ENCODE results near the gene SPAG6.
"Not testable (repeated sequence)": the region's sequence is repeated elsewhere in the genome, so short reads cannot be mapped to it uniquely, and the experiment has no call there.

SPAG6 gene

GRCh38 chr10:22345301-22346095, at the start of gene SPAG6:
Gene SPAG6, plus strand, starts transcription at chr10:22345496. Its CDS starts 116 bp downstream, at chr10:22345612.
- no peak for DNase-seq

- no peak for DNase-seq
These were observed 44.1 kb upstream of the SPAG6 start for GRCh38 chr10:22301193-22301592.

GRCh38 chr10:22303461-22303860, 41.8 kb upstream of the SPAG6 start:
- no peak for DNase-seq

GRCh38 chr10:22305721-22306120, 39.6 kb upstream of the SPAG6 start:
- no peak for DNase-seq

- DNase-seq: no peak
These were observed 36.9 kb upstream of the SPAG6 start for GRCh38 chr10:22308390-22308789.

GRCh38 chr10:22309180-22310000, 35.9 kb upstream of the SPAG6 start:
- no peak for DNase-seq

- not testable (repeated sequence) for DNase-seq
These were observed 35.3 kb upstream of the SPAG6 start for GRCh38 chr10:22310012-22310411.

GRCh38 chr10:22310928-22311327, 34.4 kb upstream of the SPAG6 start:
- DNase-seq: no peak

- DNase-seq: peak; percentile 30 to 46
These were observed 30.4 kb upstream of the SPAG6 start for GRCh38 chr10:22314852-22315251.

GRCh38 chr10:22315455-22316285, 29.6 kb upstream of the SPAG6 start:
- DNase-seq: no peak

- peak; percentile 26 to 70 for DNase-seq
These were observed 28.8 kb upstream of the SPAG6 start, which contains the start of gene COMMD3 for GRCh38 chr10:22316286-22317075. Gene COMMD3, plus strand, starts transcription at chr10:22316388. Its CDS starts 30 bp downstream, at chr10:22316418.

GRCh38 chr10:22317076-22317370, 28.3 kb upstream of the SPAG6 start:
- DNase-seq: no peak

GRCh38 chr10:22317771-22318565, 27.3 kb upstream of the SPAG6 start:
- DNase-seq: no peak

- DNase-seq: no peak
These were observed 26.5 kb upstream of the SPAG6 start for GRCh38 chr10:22318772-22319171.

GRCh38 chr10:22319547-22319979, 25.7 kb upstream of the SPAG6 start:
- no peak for DNase-seq

GRCh38 chr10:22319980-22320558, 25.2 kb upstream of the SPAG6 start:
- no peak for DNase-seq

- DNase-seq: no peak
These were observed 24.6 kb upstream of the SPAG6 start, which contains the start of gene BMI1 for GRCh38 chr10:22320591-22321155. Gene BMI1, plus strand, starts transcription at chr10:22321099. Its CDS starts 5,351 bp downstream, at chr10:22326450.

- no peak for DNase-seq
These were observed 24.0 kb upstream of the SPAG6 start for GRCh38 chr10:22321156-22321923.

GRCh38 chr10:22321924-22322640, 23.2 kb upstream of the SPAG6 start:
- no peak for DNase-seq

All from AML-193 (cell line).